ENCODE results near the gene XIRP1. TPM values are rescaled to one million over a fixed set of nuclear protein-coding genes. Genes with fewer than 3 reads are reported as not detected.

XIRP1 gene, protein sequence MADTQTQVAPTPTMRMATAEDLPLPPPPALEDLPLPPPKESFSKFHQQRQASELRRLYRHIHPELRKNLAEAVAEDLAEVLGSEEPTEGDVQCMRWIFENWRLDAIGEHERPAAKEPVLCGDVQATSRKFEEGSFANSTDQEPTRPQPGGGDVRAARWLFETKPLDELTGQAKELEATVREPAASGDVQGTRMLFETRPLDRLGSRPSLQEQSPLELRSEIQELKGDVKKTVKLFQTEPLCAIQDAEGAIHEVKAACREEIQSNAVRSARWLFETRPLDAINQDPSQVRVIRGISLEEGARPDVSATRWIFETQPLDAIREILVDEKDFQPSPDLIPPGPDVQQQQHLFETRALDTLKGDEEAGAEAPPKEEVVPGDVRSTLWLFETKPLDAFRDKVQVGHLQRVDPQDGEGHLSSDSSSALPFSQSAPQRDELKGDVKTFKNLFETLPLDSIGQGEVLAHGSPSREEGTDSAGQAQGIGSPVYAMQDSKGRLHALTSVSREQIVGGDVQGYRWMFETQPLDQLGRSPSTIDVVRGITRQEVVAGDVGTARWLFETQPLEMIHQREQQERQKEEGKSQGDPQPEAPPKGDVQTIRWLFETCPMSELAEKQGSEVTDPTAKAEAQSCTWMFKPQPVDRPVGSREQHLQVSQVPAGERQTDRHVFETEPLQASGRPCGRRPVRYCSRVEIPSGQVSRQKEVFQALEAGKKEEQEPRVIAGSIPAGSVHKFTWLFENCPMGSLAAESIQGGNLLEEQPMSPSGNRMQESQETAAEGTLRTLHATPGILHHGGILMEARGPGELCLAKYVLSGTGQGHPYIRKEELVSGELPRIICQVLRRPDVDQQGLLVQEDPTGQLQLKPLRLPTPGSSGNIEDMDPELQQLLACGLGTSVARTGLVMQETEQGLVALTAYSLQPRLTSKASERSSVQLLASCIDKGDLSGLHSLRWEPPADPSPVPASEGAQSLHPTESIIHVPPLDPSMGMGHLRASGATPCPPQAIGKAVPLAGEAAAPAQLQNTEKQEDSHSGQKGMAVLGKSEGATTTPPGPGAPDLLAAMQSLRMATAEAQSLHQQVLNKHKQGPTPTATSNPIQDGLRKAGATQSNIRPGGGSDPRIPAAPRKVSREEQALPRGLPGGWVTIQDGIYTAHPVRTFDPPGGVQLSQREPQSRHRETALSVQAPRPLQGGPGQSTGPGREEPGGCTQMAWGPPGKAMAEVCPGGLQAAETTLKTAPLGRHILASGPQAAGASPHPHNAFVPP (N-terminal part only)
- under 1 TPM in 1 of 4 donors, not detected in 3; 0.40 TPM for total RNA-seq

DNA sequence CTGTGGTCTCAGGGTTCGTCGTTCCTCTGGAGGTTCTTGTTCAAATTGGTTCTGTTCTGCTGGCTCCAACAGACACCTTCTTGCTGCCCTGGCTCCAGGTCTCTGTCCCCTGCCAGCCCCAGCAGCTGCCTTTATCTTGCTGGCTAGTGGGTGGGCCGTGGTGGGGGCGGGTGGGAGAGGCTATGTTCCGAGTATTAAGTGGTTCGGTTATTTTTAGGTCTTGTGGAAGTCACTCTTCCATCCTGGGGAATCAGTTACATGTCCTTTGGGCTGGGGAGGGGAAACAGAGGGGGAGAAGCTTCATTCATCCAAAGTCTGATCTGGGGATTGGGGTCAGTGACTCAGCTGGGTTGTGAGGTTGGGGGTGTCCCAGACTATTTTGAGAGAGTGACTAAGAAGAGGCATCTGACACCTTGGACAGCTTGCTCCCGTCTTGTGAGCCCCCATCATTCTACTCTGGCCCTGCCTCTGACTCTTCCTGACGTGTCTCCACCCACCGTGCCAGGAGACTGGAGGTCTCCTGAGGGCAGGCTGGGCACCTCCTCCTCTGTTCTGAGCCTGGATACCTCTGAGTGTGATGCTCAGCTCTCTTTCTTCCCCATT, at the start of gene XIRP1:
Gene XIRP1 (minus strand): TSS at position 106 of the 603 bp plus-strand sequence. CDS start 3,150 bp downstream, outside the sequence.
- ATAC-seq: no peak
- Histone ChIP-seq H3K36me3 (no peaks in the 10 kb centered on the region), H3K4me3 (no peak within 1 kb of the TSS), H3K27me3 (no peaks in the 10 kb centered on the region), H3K9me3 (no peaks in the 10 kb centered on the region), H3K27ac (no peak within 1 kb of the TSS), H3K4me1 (peaks cover 0 to 24% (median 11%) of the 10 kb centered on the region in 3 donors)
- TF ChIP-seq EP300 (IDR thresholded peaks at IDR 0.05) (no peak), POLR2AphosphoS5 (IDR thresholded peaks at IDR 0.05) (no peak), POLR2A (IDR thresholded peaks at IDR 0.05) (no peak)
- TF ChIP-seq, protein P1, sequence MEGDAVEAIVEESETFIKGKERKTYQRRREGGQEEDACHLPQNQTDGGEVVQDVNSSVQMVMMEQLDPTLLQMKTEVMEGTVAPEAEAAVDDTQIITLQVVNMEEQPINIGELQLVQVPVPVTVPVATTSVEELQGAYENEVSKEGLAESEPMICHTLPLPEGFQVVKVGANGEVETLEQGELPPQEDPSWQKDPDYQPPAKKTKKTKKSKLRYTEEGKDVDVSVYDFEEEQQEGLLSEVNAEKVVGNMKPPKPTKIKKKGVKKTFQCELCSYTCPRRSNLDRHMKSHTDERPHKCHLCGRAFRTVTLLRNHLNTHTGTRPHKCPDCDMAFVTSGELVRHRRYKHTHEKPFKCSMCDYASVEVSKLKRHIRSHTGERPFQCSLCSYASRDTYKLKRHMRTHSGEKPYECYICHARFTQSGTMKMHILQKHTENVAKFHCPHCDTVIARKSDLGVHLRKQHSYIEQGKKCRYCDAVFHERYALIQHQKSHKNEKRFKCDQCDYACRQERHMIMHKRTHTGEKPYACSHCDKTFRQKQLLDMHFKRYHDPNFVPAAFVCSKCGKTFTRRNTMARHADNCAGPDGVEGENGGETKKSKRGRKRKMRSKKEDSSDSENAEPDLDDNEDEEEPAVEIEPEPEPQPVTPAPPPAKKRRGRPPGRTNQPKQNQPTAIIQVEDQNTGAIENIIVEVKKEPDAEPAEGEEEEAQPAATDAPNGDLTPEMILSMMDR (IDR thresholded peaks at IDR 0.05): no peak
- WGBS, 2 donors (ENCODE audit: low coverage in 1 of 2): 67 to 85% methylated on average over 3 to 4 of the region's 9 CpGs

DNA sequence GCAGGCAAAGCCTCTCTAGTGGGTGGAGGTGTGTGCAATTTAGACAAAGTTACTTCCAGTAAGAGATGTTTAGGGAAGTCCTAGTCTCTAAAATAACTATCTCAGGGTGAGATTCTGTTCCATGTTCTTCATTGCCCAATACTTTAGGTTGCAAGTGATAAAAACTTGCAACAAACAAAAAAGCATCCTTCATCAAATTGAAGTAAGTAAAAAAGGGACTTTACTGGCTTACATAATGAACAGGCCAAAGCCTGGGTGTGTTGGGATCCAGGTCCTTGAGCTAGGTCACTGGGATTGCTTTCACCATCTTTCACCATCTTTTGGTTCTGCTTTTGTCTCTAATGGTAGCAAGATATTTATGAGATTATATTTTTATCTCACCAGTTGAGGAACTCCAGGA, 49.2 kb upstream of the XIRP1 start:
- Histone ChIP-seq H3K36me3 (no peaks in the 10 kb centered on the region), H3K27ac (no peak overlapping the region), H3K9me3 (no peaks in the 10 kb centered on the region), H3K4me3 (no peak overlapping the region), H3K4me1 (no peaks in the 10 kb centered on the region), H3K27me3 (peaks cover 15% of the 10 kb centered on the region)
- TF ChIP-seq EP300 (IDR thresholded peaks at IDR 0.05) (no peak), POLR2AphosphoS5 (IDR thresholded peaks at IDR 0.05) (no peak), POLR2A (IDR thresholded peaks at IDR 0.05) (no peak)
- TF ChIP-seq, protein P1 (IDR thresholded peaks at IDR 0.05): no peak
- ATAC-seq: no peak

DNA sequence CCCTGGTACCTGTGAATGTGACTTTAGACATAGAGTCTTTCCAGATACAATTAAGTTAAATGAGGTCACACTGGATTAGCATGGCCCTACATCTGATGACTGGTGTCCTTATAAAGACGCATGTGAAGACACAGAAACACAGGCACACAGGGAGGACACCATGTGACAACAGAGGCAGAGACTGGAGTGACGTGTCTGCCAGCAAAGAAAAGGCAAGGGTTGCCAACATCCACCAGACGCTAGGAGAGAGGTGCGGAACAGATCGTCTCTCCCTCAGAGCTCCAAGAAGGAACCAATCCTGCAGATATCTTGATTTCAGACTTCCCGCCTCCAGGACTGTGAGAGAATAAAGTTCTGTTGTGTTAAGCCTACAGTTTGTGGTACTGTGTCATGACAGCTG, 44.6 kb upstream of the XIRP1 start:
- no peaks in the 10 kb centered on the region for H3K4me1 ChIP-seq
- H3K27me3 ChIP-seq: peaks cover 24% of the 10 kb centered on the region
- 82 to 100% methylated on average over 1 to 6 of the region's 6 CpGs for WGBS, 2 donors (ENCODE audit: low coverage in 1 of 2)
- H3K36me3 ChIP-seq: no peaks in the 10 kb centered on the region
- no peak overlapping the region for H3K4me3 ChIP-seq
- TF ChIP-seq EP300 (IDR thresholded peaks at IDR 0.05): no peak
- TF ChIP-seq, protein P1 (IDR thresholded peaks at IDR 0.05): no peak
- no peak for TF ChIP-seq POLR2AphosphoS5 (IDR thresholded peaks at IDR 0.05)
- no peak for TF ChIP-seq POLR2A (IDR thresholded peaks at IDR 0.05)
- no peak for ATAC-seq
- H3K9me3 ChIP-seq: no peaks in the 10 kb centered on the region
- no peak overlapping the region for H3K27ac ChIP-seq

DNA sequence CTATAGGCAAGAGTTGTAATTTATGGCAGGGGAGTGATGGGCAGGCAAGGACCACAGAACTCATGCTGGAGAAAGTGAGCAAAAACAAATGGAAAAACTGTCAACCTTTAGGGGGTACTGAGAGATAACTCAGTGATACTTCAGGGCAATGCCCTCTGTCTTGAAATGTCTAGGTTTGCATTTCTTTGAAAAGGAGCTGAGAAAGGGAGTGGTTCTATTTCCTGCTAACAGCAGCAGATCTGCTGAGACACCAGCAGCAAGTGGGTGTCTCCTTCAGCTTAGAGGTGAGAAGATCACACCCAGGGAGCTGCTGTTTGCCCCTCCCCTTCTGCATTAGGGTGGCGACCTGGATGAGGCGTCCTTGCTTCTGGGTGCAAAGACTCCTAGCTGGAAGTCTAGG, 42.3 kb upstream of the XIRP1 start:
- peaks cover 24% of the 10 kb centered on the region for H3K27me3 ChIP-seq
- ATAC-seq: no peak
- no peaks in the 10 kb centered on the region for H3K4me1 ChIP-seq
- no peak overlapping the region for H3K27ac ChIP-seq
- H3K9me3 ChIP-seq: no peaks in the 10 kb centered on the region
- H3K4me3 ChIP-seq: no peak overlapping the region
- TF ChIP-seq, protein P1 (IDR thresholded peaks at IDR 0.05): no peak
- TF ChIP-seq EP300 (IDR thresholded peaks at IDR 0.05) (no peak), POLR2A (IDR thresholded peaks at IDR 0.05) (no peak), POLR2AphosphoS5 (IDR thresholded peaks at IDR 0.05) (no peak)
- 25% methylated on average over 2 of the region's 2 CpGs; no CpG with 5 or more reads in 1 of the 2 donors for WGBS, 2 donors (ENCODE audit: low coverage in 1 of 2)
- no peaks in the 10 kb centered on the region for H3K36me3 ChIP-seq

Measured in gastroesophageal sphincter (tissue), 4 donors.